RWPE1 (cell line): ENCODE data around the gene HSD17B10.

Experiments used
- CTCF ChIA-PET: fragments of 350-600 bp; sonication (Branson Sonifier 250); formaldehyde crosslinking; extraction: SDS; loops from one replicate; lab custom pipeline; 2021; lab: Yijun Ruan, JAX
- POLR2A ChIA-PET: fragments of 400-600 bp; formaldehyde crosslinking; extraction: SDS; loops from one replicate; lab custom pipeline; 2020; ENCODE audit warnings: antibody characterized with exemption; ENCODE audit not compliant: low non-redundant PET; lab: Yijun Ruan, JAX
- DNase-seq: peaks from one replicate; pipeline ENCODE4 v3.0.0; 2012; ENCODE audit warnings: low spot score
- H3K27ac ChIP-seq: fragments of 450-650 bp; 2 replicates; pipeline ENCODE4 v1.5.1; 2017
- TF ChIP-seq, protein P1 (sequence below): fragments of 450-650 bp; conservative IDR thresholded peaks from 2 replicates; pipeline ENCODE4 v1.5.1; 2017; ENCODE audit warnings: low read depth, mild to moderate bottlenecking

Gene HSD17B10

DNA sequence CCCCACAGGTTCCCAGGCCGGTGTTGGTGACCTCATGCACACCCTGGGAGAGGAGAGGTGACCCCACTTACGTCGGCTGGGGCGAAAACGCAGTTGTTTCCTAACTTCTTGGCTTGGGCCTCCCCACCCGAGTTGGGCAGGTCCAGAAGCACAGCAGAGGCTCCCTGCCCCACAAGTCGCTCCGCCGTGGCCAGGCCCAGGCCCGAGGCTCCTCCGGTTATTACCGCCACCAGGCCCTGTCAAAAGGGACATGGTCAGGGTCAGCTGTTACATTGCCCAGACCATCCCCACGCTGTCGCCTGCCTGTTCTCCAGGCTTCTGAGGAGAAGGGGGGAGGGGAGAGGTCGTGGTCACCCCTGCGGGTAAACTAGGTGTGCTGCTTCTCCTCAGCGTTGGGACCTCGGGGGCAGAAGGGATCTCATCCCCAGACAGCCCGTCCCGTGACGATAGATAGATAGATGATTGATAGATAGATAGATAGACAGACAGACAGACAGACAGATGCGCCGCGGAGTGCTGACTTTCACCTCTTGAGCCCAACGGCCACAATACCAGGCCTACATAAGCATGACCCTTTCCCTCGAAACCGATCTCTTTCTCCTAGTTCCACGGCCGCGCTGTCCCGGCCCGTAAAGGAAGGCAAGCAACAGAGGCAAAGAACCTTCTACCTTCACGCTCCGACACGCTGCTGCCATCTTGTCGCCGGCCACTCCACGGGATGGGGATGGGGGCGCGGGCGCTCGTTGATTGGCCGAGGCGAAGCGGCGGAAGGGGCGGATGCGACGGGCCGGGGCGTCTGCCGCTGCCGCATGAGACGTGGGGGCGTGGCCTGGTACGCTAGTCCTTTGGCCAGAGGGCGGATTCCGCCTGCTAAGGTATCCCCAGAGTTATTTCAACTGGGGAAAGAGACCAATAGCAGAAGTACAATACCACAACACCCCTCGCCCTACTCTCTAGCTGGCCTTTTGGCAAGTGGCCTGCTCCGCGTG is at the start of gene HSD17B10:
Gene HSD17B10, minus strand, starts transcription at position 720 of the 989 bp plus-strand sequence. Its CDS starts 25 bp downstream, at position 695.
- TF ChIP-seq, protein P1, sequence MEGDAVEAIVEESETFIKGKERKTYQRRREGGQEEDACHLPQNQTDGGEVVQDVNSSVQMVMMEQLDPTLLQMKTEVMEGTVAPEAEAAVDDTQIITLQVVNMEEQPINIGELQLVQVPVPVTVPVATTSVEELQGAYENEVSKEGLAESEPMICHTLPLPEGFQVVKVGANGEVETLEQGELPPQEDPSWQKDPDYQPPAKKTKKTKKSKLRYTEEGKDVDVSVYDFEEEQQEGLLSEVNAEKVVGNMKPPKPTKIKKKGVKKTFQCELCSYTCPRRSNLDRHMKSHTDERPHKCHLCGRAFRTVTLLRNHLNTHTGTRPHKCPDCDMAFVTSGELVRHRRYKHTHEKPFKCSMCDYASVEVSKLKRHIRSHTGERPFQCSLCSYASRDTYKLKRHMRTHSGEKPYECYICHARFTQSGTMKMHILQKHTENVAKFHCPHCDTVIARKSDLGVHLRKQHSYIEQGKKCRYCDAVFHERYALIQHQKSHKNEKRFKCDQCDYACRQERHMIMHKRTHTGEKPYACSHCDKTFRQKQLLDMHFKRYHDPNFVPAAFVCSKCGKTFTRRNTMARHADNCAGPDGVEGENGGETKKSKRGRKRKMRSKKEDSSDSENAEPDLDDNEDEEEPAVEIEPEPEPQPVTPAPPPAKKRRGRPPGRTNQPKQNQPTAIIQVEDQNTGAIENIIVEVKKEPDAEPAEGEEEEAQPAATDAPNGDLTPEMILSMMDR: no peak
- POLR2A ChIA-PET: no interaction called here
- peak within 1 kb of the TSS; percentile 65 for H3K27ac ChIP-seq
- peak; percentile 80 for DNase-seq
- CTCF ChIA-PET: interaction anchor here (0.7 kb wide), 1 partner anchor 117 kb away, joined by 3 read pairs; no protein-coding TSS in a partner anchor

GRCh38 chrX:53483416-53483815 is 49.2 kb upstream of the HSD17B10 start:
- no peak overlapping the region for H3K27ac ChIP-seq
- POLR2A ChIA-PET: no interaction called here
- no peak for DNase-seq
- CTCF ChIA-PET: no interaction called here
- TF ChIP-seq, protein P1: no peak

GRCh38 chrX:53481816-53482465 is 47.8 kb upstream of the HSD17B10 start:
- CTCF ChIA-PET: interaction anchor here (0.9 kb wide), 1 partner anchor 16 kb away, joined by 5 read pairs; no protein-coding TSS in a partner anchor
- TF ChIP-seq, protein P1: peak; percentile 49
- POLR2A ChIA-PET: no interaction called here

DNA sequence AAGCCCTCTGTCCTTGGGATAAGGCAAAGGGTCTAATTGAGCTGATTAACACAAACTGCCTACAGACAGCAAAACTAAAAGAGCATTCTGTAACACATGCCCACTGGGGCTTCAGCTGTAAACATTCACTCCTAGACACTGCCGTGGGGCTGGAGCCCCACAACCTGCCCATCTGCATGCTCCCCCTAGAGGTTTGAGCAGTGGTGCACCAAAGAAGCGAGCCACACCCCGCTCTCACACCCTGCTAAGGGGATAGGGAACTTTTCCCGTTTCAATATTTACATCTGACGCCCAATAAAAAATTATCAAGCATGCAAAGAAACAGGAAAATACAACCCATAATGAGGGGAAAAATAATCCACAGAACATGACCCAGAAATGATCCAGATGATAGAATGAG is 46.9 kb upstream of the HSD17B10 start:
- POLR2A ChIA-PET: no interaction called here
- H3K27ac ChIP-seq: no peak overlapping the region
- DNase-seq: no peak
- TF ChIP-seq, protein P1: peak; percentile 16; the same call in 1 of the 2 replicates
- CTCF ChIA-PET: interaction anchor here (0.9 kb wide), 1 partner anchor 13 kb away, joined by 3 read pairs; no protein-coding TSS in a partner anchor

More at GRCh38 chrX:53481816-53482465, 47.8 kb upstream of the HSD17B10 start:
- no peak overlapping the region for H3K27ac ChIP-seq
- DNase-seq: no peak

DNA sequence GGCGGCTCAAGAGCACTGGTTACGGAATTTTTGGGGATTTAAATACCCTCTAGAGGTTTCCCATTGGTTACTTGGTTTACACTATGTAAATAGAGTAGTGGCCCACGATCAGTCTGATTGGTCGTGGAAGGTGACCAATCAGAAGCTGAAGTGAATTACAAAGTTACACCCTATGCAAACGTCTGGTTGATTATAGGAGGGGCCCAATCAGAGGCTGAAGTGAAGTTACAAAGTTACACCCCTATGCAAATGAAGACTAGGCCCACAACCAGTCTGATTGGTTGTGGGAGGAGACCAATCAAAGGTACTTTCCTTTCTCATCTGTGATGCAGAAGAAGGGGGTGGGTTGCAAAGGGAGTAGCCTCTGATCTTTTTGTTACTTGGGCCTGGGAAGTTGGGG is 45.1 kb upstream of the HSD17B10 start:
- ChIA-PET POLR2A (no interaction called here), CTCF (no interaction called here)
- TF ChIP-seq, protein P1: no peak
- DNase-seq: no peak
- H3K27ac ChIP-seq: no peak overlapping the region

DNA sequence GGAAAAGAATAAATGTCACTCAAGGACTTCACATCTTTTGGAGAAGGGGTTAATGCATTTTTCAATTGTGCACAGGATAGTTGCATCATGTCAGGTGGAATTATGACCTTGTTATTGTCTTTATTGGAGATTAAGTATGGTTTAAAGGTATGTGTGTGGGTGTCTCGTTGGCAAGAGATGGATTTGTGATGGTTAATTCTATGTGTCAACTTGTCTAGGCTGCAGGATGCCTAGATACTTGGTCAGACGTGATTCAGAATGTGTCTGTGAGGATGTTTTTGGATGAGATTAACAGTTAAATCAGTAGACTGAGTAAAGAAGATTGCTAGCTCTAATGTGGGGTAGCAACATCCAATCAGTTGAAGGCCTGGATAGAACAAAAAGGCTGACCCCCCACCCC is 42.2 kb upstream of the HSD17B10 start:
- peak; percentile 36 for DNase-seq
- ChIA-PET CTCF (no interaction called here), POLR2A (no interaction called here)
- TF ChIP-seq, protein P1: no peak
- no peak overlapping the region for H3K27ac ChIP-seq
